CD4-positive, alpha-beta T cell treated with Interleukin-15 for 4 hours (primary cell): ENCODE measurements around the gene AFF2.
"Not testable (repeated sequence)": the region's sequence is repeated elsewhere in the genome, so short reads cannot be mapped to it uniquely, and the experiment has no call there.

Experiments
- DNase-seq: peaks from one replicate; pipeline ENCODE4 v3.0.0-alpha.2; 2020; ENCODE audit warnings: low spot score

AFF2 gene

DNA sequence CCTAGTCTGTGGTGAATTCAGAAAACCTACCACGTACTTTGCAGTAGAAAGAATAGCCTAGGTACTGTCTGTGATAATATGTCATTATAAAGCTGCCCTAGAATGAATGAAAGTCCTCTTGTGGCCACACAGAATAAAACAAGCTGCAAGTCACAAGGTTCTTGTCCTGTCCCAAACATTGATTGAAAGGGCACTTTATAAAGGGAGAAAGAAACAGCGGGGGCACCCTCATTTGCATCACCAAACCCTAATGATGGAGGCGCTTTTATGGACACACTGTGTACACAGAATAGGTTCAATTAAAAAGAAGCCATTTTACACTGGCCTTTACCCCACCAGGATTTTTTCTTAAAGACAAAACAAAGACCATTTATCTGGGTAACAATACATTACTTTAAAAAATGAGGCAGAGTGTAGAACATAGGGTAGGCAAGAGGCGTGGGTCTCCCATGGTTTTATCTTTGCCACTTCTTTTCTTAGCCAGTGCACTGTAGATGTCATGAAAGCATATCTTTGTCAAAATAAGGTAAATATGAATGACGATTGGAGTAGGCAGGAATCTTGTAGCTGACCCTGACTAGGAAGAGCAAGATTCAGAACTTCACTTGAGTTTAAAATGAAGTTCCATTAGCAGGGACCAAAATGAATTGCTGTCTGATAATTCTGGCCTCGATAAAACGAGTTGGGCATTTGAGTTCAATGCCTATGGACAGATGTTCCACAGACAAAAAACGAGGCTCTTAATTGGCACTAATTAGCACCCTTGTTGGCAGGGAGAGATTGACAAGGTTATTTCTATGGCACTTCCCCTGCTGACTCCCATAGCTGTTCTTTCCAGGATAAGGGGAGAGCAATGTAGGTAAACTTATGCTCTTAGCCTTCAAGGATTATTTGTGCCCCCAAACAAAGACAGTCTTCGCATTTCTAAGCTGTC is 365.1 kb downstream of the AFF2 start:
- DNase-seq, result no peak

DNA sequence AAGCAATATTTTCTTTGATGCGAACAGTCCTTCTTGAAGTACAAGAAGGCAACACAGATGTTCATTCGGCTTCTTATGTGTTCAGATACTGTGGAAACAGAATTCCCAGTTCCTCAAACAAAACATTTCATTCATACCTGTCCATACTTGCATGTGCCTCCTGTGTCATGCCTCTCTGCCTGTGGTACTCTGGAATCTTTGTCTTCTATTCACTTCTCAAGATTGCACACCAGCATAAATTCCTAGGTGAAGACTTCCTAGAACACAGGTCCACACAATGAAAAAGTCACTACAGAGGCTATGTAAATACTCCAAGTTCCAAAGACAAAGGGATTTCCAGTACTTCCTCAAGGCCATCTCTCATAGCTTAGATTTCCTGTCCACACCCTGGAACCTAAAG is 367.2 kb downstream of the AFF2 start:
- no peak for DNase-seq

DNA sequence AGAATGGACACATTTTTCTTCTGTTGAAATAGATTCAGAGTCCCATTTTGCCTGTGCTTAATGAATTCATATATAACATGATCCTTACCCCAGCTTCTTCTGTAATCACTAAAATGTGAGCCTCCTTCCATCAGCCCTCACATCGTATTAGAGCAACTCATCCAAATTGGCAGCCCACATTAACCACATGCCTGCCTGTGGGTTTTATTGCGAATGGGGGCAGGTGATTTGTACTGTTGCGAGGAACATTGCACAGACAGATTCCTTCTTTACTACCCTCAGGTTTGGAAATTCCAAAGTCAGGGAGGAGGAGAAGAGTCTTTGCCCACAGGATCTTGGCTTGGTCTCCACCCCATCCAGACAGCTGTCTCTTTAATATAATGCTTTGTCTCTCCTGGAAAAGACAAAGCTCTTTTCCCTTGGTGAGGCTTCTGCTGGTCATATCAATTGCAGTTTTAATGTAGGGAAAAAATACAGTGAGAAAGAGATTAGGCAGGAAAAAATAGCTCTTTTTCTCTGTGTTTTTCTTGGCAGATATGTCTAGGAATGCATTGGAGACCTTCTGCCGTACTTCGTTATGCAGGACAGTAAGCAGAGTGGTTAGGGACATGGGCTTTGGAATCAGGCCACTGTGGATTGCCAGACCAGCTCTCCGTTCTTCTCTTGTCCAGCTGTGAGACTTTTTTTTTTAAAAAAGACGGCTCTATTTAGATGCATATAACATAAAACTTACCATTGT is 371.2 kb downstream of the AFF2 start:
- DNase-seq, result no peak

DNA sequence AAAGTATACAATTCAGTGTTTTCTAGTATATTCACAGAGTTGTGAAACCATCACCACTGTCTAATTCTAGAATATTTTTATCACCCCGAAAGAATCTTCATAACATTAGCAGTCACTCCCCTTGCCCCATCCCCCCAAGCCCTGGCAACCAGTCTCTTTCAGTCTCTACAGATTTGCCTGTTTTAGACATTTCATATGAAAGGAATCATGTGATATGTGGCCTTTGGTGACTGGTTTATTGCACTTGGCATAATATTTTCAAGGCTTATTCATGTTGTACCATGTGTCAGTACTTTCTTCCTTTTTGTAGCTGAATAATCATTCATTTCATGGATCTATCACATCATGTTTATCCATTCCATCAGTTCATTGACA is 371.7 kb downstream of the AFF2 start:
- DNase-seq, result no peak

DNA sequence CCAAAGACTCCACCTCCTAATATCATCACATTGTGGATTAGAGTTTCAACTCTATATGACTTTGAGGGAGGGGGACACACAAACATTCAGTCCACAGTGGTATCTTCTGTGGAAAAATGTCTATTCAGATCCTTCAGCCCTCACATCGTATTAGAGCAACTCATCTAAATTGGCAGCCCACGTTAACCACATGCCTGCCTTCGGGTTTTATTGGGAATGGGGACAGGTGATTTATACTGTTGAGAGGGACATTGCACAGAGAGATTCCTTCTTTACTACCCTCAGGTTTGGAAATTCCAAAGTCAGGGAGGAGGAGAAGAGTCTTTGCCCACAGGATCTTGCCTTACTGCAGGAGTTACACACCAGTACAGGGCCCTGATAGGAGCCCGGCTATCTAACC is 372.5 kb downstream of the AFF2 start:
- DNase-seq, result no peak

DNA sequence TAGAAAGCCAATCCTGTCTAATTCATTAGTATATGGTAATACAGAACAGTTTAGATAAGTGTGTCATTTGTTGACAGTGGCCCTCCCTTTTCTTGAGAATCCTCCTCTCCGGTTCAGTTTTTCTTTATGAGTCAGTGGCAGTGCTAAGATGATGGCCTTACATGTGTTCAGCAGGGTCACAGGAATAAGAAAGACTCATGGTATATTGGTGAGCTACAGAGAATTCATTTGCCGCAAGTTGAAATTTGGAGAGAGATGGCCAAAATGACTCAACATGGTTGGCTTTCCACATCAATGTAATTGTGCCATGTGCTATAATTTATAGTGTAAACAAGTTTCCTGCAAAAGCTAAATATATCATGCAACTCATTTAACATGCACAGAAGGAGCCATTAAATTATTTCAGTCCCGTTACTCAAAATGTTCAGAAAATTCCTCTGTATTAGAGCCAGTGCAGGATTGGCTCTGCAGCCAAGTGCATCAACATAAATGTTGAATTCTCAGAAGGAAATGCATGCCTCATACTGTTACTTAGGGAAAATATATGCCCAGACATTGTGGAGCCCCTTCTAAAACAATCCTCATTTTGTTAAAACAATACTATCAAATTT is 374.3 kb downstream of the AFF2 start:
- DNase-seq, result no peak

DNA sequence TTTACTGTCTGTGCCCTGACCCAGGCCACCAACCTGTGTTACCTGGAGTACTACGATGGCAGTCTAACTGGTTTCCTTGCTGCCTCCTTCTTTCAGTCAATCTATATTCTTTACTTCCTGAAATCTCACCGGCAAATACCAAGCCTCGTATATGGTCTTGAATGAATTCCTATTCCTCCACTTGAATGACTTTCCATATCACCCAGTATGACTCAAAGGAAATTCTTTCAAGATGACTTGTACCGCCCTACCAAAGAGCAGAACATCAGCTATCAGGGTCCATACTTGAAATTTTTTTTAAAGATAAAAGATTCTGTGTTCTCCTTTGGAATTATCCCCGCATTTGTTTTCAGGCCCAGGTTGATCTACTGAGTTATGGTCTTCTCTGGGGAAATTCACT is 378.0 kb downstream of the AFF2 start:
- no peak for DNase-seq

DNA sequence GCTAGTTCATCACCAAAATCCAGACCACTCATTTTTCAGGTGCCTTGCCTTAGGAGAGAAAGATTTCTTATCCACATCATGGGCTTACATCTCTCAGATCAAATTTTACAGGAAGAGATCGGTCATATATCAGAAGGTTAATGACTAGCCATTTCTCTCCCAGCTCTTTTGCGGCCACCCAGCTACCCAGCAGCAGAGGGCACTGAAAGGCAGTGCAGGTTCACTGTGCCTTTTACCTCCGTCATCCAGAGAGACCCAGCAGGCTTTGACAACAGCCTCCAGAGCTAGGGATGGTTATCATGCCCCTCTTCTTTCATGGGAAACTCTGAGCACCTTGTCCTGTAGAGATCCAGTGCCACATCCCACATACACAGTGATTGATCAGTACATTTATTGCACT is 384.8 kb downstream of the AFF2 start:
- DNase-seq, result no peak

DNA sequence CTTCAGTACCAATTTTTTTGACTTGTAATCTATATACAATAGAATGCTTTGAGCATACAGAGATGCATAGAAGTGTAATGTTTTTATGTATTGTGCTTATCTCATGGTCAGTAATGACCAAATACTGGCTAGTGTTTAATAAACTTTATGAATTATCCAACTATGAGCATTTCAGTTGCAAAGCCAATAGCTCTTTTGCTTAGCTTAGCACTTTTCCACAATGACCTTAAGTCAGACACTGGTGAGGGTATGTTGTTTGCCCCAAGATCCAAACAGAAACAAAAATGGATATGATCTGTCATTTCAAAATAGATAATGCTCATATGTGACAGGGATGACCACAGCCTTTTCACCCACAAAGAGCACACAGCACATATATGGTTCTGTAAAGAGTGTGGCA is 393.0 kb downstream of the AFF2 start:
- DNase-seq, result no peak

DNA sequence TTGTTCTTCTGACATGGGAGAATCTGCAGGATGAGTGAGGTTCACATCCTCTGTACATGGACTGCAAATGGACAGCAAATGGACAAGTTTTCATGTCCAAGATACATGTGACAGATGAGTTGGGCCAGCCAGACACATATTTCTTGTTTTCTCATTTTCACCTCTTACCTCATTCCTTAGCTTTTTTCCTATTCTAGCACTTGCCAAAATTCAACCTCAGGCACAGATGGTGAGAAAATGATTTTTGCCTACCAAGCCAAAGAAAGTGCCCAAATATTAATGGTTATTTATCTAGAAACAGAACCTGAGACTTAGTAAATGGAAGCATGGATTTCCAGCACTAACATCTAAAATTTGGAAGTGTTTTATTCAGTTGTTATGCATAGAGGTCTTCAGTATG is 402.2 kb downstream of the AFF2 start:
- no peak for DNase-seq

DNA sequence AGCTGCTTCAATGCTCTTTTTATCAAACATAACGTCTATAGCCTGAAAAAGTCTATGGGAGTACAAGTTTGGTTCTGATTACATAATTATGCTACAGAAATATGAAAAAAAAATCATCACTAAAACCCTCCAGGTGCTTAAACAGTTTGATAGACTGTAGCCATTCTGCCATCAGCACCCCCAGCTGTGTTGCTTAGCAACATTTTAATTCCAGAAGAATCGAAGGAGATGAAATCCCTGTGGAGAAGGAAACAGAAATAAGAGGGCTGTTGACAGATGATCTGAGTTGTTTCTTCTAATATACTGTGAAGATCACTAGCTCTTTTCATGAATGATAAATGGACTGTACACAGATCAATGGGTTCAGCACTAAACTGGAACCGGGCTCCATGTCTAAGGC is 402.8 kb downstream of the AFF2 start:
- DNase-seq, result no peak

DNA sequence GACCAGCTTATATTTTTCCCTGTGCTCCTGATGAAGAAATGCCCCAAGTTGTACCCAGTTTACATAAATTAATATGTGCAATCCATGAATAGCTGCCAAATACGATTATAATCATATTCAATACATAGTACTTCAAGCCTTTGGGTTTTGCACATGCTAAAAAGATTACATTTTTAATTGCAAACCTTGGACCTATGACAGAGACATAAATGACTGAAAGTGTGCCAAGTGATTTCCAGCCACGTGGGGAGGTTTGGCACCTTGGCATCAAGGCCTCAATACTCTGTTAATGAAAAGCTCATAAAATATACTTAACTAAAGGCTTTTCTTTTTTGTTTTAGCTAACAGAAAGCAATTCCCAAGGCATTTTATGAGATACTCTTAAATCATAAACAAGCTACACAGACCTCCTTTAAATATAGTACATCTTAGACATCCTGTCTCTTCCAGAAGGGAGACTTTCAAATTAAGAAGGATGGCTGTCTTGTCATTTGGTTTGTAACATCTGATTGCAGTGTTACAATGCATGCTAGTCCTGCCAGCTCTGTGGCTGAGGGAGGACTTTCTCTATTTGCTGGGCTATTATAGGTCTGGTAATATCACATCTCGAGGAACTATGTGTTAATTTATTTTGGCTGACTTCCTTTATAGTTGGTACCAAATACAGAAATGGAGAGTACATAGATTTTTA is 404.1 kb downstream of the AFF2 start:
- DNase-seq, result no peak

DNA sequence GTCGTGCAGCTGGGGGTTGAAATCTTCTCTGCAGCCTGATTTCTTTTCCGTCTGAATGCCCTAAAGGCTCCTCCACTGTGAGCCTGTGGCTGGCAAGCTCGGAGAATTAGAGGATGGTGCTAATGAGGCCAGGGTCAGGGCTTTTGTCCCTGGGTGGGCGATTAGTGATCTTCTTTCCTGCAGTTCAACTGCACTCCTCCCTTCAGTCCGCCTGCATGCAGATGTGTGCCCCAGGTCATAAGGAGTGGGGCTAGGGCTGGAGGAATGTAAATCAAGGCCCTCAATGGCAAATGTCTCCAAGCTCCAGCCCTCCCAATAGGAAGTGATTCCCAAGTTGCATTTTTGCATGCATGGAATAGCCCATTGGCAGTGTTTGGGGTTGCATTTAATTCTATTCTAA is 405.0 kb downstream of the AFF2 start:
- no peak for DNase-seq

DNA sequence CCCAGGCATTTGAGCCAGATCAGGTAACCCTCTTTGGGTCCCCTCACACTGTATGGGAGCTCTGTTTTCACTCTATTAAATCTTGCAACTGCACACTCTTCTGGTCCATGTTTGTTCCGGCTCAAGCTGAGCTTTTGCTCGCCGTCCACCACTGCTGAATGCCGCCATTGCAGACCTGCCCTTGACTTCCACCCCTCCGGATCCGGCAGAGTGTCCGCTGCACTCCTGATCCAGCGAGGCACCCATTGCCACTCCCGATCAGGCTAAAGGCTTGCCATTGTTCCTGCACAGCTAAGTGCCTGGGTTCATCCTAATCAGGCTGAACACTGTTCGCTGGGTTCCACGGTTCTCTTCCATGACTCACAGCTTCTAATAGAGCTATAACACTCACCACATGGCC is 406.2 kb downstream of the AFF2 start:
- DNase-seq, result not testable (repeated sequence)

DNA sequence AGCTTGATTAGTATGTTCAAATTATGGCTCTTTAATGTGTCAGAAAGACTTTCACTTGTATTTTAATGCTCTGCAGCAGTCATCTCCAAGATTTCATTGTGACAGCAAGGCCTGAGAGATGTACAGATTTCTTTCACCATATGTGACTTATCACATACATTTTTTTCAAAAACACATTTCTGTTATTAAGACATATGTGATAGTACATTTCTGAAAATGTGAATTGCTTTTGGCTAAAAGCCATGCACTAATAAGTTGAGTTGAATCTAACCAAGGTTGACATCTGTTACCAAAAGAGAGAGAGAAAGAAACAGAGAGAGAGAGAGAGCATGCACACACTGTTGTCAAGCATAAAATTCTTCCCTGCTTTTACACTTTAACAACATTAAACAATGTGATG is 409.3 kb downstream of the AFF2 start:
- DNase-seq, result no peak

DNA sequence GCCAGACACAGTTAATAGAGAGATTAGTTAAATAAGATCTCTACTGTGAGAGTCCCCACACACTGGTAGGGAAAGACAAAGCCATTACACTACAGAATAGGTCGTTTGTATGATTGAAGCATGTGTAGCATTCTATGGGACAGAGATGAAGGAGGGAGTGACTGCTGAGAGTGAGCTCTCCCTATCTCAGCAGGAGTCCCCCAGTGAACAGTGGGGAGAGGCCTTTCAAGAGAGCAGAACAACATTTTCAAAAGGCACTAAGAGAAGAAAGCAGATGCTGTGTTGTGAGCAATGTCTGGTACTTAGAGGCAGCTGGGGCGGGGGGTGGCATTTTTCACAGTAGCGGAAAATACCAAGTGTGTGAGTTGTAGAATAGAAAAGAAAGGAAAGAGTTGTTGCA is 413.6 kb downstream of the AFF2 start:
- no peak for DNase-seq

DNA sequence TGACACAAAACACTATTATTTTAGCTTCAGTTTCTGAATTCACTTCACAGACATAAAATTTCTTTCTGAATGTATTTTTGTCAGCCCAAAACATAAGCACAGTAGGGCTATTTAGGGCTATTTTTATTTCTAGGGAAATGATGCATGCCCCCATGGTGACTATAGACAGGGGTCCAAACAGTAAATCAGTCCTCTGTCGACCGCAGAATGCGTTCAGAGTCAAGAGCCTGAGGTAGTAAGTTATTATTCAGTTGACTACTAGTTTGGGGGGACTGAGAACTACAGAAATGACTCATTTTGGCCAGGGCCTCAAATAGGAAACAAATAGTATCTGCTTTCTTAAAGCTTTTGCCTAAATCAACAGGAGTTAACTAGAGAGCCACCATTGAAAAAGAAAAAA is 414.4 kb downstream of the AFF2 start:
- DNase-seq, result no peak

DNA sequence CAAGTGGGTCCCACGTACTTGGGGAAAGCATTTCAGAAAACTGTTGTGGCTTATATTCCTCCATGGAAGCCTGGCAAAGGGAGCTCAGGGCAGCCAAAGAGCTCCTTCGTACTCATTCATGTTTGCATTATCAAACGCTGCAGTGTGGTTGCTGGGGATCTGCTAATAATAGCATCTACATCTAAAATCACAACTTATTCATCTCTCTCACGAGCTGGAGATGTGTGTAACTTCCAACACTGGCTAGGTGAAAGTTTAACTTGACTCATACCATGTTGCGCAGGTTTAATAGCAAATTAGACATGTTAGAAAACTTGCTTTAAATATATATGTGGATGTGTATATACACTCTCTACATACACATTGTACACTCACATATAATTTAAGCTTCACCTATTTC is 415.1 kb downstream of the AFF2 start:
- DNase-seq, result no peak

DNA sequence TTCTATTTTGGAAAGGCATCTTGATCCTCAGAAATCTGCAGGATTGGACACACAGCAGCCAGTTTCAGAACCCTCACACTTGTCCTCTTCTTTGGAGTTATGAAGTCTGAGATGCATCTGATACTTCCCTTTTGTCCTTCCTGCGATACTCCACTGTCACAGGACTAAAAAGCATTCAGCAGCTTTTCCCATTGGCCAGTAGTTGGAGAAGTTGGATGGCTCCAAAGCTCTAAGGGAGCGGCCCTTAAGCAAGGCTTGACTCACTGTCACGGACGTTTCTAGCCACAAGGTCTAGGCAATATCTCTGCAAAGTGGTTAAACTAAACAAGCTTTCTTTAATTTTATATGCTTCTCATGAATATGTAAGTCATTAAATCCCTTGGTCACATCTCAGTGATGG is 417.0 kb downstream of the AFF2 start:
- no peak for DNase-seq

DNA sequence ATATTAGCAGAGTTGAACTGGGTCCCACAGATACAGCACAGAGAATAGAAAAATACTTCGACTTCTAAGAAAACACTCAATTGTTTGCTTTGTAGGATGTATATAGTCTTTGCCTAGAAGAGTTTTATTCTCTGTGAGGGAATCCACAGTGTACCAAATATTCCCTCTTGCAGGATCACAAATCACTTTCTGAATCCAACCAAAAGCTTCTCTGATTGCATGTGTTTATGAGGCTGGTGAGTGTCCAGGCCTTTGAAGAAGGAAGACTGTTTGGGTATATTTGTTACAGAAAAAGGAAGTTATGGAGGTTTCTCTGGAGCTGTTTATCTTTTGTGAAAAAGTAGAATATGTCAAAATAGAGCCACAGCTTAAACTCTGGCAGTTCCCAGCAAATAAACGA is 423.2 kb downstream of the AFF2 start:
- DNase-seq, result no peak

DNA sequence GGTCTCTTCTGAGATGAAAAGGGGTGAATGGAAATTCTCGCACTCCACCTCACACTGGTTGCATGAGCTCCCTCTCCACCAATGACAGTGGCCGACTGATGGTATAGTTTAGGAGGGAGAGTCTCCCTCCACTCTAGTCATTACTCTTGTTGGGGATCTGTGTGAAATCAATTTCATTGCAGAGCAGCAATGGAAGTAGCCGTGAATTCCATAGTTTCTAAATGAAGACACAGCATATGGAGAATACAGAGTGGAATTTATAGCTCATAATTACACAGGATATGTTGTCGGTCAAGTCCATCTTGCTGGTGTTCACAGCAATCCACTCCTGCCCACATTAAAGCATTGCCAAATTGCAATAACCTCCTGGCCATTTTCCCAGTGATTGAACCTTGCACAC is 426.0 kb downstream of the AFF2 start:
- no peak for DNase-seq

DNA sequence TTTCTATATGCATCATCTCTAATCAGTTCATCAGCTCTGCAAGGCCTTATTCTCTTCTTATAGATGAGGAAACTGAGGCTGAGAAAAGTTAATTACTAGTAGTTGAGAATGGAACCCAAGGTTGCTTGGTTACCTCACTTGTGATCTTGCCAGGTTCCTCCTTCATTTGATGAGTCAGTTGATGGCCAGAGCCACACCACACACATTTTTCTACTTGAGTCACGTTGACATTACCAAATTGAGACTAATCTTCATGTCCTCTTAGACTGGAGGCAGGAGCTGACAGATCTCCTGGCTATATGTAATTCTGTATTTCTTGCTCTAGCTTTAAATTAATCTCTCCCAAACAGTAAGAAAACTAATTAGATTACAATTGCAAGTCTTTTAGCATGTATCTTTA is 428.4 kb downstream of the AFF2 start:
- no peak for DNase-seq

DNA sequence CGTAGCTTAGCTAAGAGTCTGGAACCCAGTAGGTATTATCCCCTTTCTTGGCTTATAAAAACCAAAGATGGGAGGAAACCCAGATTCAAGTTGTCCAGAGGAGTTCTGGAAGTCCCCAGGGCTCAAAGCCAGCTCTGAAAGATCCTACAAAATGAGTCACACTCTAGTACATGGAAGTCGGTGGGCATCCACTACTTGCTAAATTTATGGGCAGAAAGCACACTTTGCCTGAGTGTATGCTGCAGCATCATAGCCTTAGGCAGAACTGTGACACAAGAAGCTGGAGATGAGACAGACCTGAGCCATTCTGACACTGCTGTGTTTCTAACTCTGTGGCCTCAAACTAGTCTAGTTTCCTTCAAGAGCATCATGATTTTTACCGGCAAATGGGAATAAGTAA is 429.3 kb downstream of the AFF2 start:
- no peak for DNase-seq
